Measurements from ENCODE around the gene GPC6. TPM values are rescaled to one million over a fixed set of nuclear protein-coding genes. Genes with fewer than 3 reads are reported as not detected.

The GPC6 gene
- polyA plus RNA-seq, 1 of the 3 experiments (the other 2 are of a cell fraction), result 6.7 TPM

- H3K9ac ChIP-seq, result no peak overlapping the region
- TF ChIP-seq TAF1 (IDR thresholded peaks at IDR 0.05; ENCODE audit: borderline replicate concordance, low read depth, low read length) (no peak), MAX (IDR thresholded peaks at IDR 0.05; ENCODE audit: low read depth) (no peak), TCF12 (IDR thresholded peaks at IDR 0.05) (no peak), TEAD4 (IDR thresholded peaks at IDR 0.05; ENCODE audit: borderline replicate concordance, insufficient read depth) (no peak), FOSL2 (IDR thresholded peaks at IDR 0.05; ENCODE audit: borderline replicate concordance, low read depth) (no peak), REST (IDR thresholded peaks at IDR 0.05; ENCODE audit: low read depth, low read length) (no peak), CHD2 (IDR thresholded peaks at IDR 0.05; ENCODE audit: low read length, partially characterized antibody) (no peak), MXI1 (IDR thresholded peaks at IDR 0.05; ENCODE audit: low read depth, low read length) (no peak), RXRA (IDR thresholded peaks at IDR 0.05; ENCODE audit: borderline replicate concordance, low read depth) (no peak), EP300 (IDR thresholded peaks at IDR 0.05; ENCODE audit: borderline replicate concordance in 1 of 2, low read depth in 1 of 2, low read length in 1 of 2) (no peak), POLR2AphosphoS5 (IDR thresholded peaks at IDR 0.05; ENCODE audit: low read depth, low read length) (no peak), PBX3 (IDR thresholded peaks at IDR 0.05) (no peak), FOXJ3 (CRISPR knock-in tag; IDR thresholded peaks at IDR 0.05) (no peak), ELF1 (IDR thresholded peaks at IDR 0.05) (no peak), SIN3A (IDR thresholded peaks at IDR 0.05; ENCODE audit: borderline replicate concordance, low read depth, low read length) (no peak), USF2 (IDR thresholded peaks at IDR 0.05; ENCODE audit: borderline replicate concordance, low read depth, low read length) (no peak), RAD21 (IDR thresholded peaks at IDR 0.05; ENCODE audit: low read length) (no peak)
- POLR2A ChIA-PET, result no interaction called here
These were observed 520.0 kb downstream of the GPC6 start for GRCh38 chr13:93746589-93746988.

More at GRCh38 chr13:93746589-93746988, 520.0 kb downstream of the GPC6 start:
- H3K27ac ChIP-seq (ENCODE audit: low read depth in 2 of 2, low read length in 1 of 2), result no peak overlapping the region
- H3K4me3 ChIP-seq (ENCODE audit: low read depth in 2 of 2, low read length in 1 of 2), result no peak overlapping the region
- H3F3A ChIP-seq (replicated peaks; ENCODE audit: insufficient read depth), result no peaks in the 10 kb centered on the region
- H3K4me1 ChIP-seq (ENCODE audit: control insufficient read depth in 1 of 2, insufficient read depth in 2 of 2, low read depth in 1 of 2, low read length in 1 of 2), result no peaks in the 10 kb centered on the region; a peak in 1 of 4 replicates
- CTCF ChIA-PET, result no interaction called here
- no peak for DNase-seq
- H3K27me3 ChIP-seq (ENCODE audit: insufficient read depth), result no peaks in the 10 kb centered on the region
- H3K36me3 ChIP-seq (replicated peaks in 1 of 2; ENCODE audit: control insufficient read depth in 1 of 2, insufficient read depth in 2 of 2, low read length in 1 of 2), result no peaks in the 10 kb centered on the region
- 100% methylated on average over 1 of the region's 1 CpG for WGBS (ENCODE audit: low lambda C conversion rate)
- no peak overlapping the region for H3K4me2 ChIP-seq
- no peaks in the 10 kb centered on the region for H4K20me1 ChIP-seq (ENCODE audit: insufficient read depth)
- H3K79me2 ChIP-seq (ENCODE audit: insufficient read depth), result no peaks in the 10 kb centered on the region
- no peaks in the 10 kb centered on the region for H3K9me2 ChIP-seq
- H3K9me3 ChIP-seq, result no peaks in the 10 kb centered on the region
- no peak overlapping the region for H2AFZ ChIP-seq (ENCODE audit: low read depth)
